ENCODE results near the gene VTI1A. TPM values are rescaled to one million over a fixed set of nuclear protein-coding genes. Genes with fewer than 3 reads are reported as not detected.

VTI1A gene
- total RNA-seq, 4 donors from 2014 or later, result 27.0 to 61.3 (median 49.8) TPM

DNA sequence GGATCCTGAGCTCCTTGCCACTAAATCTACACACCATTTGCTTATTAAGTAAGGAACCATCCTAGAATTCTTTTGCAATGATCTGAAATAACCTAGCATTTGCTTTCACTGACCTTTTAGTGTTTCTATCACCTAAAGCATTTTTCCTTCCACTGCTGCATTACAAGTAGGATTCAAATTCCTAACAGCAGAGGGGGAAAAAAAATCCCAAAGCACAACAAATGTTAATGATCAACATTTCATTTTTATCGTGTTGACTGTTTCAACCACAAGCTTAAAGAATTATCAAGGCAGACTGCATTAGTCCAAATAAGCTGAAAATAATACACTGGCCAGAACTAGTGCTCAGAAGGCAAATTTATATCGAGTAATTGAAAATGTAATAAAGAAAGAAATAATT, 328.4 kb downstream of the VTI1A start:
- 73 to 80% methylated on average over 2 of the region's 2 CpGs for WGBS, 2 donors
- H3K36me3 ChIP-seq, result no peaks in the 10 kb centered on the region
- no peaks in the 10 kb centered on the region for H3K9me3 ChIP-seq
- no peaks in the 10 kb centered on the region for H3K27me3 ChIP-seq
- no peak overlapping the region for H3K4me3 ChIP-seq
- no peak overlapping the region for H3K27ac ChIP-seq
- no peak for TF ChIP-seq POLR2A (IDR thresholded peaks at IDR 0.05)
- TF ChIP-seq, protein P1, sequence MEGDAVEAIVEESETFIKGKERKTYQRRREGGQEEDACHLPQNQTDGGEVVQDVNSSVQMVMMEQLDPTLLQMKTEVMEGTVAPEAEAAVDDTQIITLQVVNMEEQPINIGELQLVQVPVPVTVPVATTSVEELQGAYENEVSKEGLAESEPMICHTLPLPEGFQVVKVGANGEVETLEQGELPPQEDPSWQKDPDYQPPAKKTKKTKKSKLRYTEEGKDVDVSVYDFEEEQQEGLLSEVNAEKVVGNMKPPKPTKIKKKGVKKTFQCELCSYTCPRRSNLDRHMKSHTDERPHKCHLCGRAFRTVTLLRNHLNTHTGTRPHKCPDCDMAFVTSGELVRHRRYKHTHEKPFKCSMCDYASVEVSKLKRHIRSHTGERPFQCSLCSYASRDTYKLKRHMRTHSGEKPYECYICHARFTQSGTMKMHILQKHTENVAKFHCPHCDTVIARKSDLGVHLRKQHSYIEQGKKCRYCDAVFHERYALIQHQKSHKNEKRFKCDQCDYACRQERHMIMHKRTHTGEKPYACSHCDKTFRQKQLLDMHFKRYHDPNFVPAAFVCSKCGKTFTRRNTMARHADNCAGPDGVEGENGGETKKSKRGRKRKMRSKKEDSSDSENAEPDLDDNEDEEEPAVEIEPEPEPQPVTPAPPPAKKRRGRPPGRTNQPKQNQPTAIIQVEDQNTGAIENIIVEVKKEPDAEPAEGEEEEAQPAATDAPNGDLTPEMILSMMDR (IDR thresholded peaks at IDR 0.05), result no peak
- no peak for DNase-seq
- intact Hi-C loops (cut with DNase I), result no loop called here
- H3K4me1 ChIP-seq, result peaks cover 0 to 6% (median 0%) of the 10 kb centered on the region in 3 donors

DNA sequence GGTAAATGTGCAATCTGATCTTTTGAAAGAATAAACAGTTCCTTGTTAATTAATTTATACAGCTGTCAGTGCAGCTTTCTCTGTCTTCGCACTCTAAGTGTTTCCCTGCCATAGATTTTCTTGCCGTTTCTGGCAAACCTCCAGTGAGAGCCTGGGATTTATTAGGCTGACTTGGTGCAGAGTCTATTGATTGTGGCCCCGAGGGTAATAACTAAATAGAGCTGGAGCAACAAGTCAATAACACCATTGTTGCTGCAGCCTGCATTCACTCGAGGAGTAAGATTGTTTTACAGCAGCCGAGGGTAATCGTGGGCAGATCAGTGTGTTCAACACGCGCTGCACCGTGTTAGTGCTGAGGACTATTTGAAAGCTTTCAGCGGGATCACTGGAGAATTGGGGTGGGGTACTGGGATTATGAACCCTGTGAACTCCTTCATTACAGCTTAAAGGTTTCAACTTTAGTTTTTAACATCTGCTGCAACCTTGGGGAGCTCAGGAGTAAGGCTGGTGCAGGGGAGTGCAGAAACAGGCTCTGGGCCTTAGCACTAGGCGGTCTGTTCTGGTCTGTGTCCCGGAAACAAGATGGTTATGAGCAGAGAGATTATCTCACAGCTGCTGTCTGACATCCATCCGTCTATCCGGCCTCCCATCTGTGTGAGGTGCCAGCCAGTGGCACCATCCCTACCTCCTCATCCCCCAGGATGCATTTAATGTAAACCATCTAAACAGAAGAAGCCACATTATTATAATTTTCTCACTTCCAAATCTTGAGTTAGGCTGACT, 329.1 kb downstream of the VTI1A start:
- H3K27ac ChIP-seq, result no peak overlapping the region
- no peaks in the 10 kb centered on the region for H3K9me3 ChIP-seq
- H3K4me3 ChIP-seq, result no peak overlapping the region
- H3K4me1 ChIP-seq, result peaks cover 0 to 6% (median 0%) of the 10 kb centered on the region in 3 donors
- DNase-seq, result no peak
- H3K36me3 ChIP-seq, result no peaks in the 10 kb centered on the region
- H3K27me3 ChIP-seq, result no peaks in the 10 kb centered on the region
- intact Hi-C loops (cut with DNase I), result no loop called here
- TF ChIP-seq POLR2A (IDR thresholded peaks at IDR 0.05), result no peak
- TF ChIP-seq, protein P1 (IDR thresholded peaks at IDR 0.05), result no peak
- WGBS, 2 donors, result 76 to 81% methylated on average over 14 of the region's 14 CpGs

- no peak for DNase-seq
Observed at GRCh38 chr10:112778579-112778978, 331.6 kb downstream of the VTI1A start.

DNA sequence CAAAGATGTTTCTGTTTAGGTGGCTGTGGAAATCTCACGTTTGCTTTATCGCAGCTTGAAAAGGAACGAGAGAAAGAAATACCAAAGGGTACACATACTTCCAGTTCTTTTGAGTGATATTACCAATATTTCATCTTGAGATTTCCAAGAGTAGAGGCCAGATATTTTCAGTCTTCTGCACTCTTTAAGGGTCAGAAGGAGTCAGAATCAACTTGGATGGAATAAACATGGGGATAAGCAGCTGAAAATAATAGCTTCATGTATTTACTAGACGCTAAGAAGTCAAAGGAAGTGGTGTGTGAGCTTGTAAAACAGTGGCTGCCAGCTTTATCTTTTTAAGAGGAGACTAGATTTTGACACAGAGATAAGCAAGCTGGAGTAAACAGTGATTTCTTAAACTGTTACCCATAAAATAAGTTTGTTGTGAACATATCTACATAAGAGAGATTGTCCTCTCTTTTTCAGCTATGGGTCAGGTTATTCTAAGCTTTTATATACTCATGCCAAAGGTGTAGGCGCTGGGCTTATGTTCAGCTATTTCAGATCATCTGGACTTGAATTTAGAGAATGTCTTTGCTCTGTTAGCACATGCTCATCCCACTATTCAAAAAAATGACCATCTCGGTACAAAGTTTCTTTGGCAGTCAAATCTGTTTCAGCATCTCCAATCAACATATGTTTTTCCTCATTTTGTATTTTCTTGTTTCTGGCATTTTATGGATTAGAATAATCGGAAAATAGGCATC, 332.2 kb downstream of the VTI1A start:
- no peak for DNase-seq
- Histone ChIP-seq H3K27me3 (no peaks in the 10 kb centered on the region), H3K36me3 (no peaks in the 10 kb centered on the region), H3K4me3 (no peak overlapping the region), H3K4me1 (peaks cover 0 to 17% (median 0%) of the 10 kb centered on the region in 3 donors), H3K9me3 (no peaks in the 10 kb centered on the region), H3K27ac (no peak overlapping the region)
- WGBS, 2 donors, result 72 to 79% methylated on average over 7 of the region's 7 CpGs
- TF ChIP-seq, protein P1 (IDR thresholded peaks at IDR 0.05), result no peak
- no peak for TF ChIP-seq POLR2A (IDR thresholded peaks at IDR 0.05)
- intact Hi-C loops (cut with DNase I), result no loop called here

More at GRCh38 chr10:112778579-112778978, 331.6 kb downstream of the VTI1A start:
- Histone ChIP-seq H3K27ac (no peak overlapping the region), H3K4me3 (no peak overlapping the region), H3K36me3 (no peaks in the 10 kb centered on the region), H3K9me3 (no peaks in the 10 kb centered on the region), H3K27me3 (no peaks in the 10 kb centered on the region), H3K4me1 (peaks cover 0 to 10% (median 0%) of the 10 kb centered on the region in 3 donors)
- intact Hi-C loops (cut with DNase I), result no loop called here
- TF ChIP-seq, protein P1 (IDR thresholded peaks at IDR 0.05), result no peak
- no peak for TF ChIP-seq POLR2A (IDR thresholded peaks at IDR 0.05)

Data from esophagus squamous epithelium (tissue), 5 donors.